ENCODE data around the gene TMIE. TPM values are rescaled to one million over a fixed set of nuclear protein-coding genes. Genes with fewer than 3 reads are reported as not detected.

The TMIE gene
- total and polyA plus RNA-seq, 10 of the 15 experiments (the other 5 are each of a cell fraction or from before 2014, with no cell fraction given): not detected

DNA sequence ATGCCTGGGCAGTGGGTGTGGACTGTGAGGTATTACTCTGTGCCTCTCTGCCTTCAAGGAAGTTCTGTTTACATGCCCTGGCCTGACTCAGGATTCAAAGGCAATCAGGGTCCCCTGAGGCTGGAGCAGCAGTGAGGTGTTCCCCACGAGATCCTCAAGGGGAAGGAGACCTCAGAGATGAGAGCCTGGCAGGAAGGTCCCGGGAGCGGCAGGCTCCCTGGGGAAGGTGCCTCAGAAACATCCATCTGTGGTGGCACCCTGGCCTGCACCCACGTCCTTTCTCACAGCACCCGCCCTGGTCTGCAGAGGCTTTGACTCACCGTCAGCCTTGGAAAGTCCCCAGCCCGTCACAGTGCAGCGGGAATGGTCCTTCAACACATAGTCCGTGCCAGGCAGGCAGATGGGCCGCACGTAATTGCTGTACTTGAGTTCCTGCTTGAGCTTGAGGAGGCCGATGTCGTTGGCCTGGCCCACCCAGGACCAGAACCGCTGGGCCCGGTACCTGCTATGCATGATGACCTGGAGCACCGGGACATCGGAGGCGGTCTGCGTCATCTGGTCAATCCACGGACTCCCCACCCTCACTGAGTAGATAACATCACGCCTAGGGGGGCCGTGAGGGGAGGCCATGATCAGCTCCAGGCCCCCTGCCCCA lies 12.8 kb downstream of the TMIE start (continued):
- peak; percentile 35 for TF ChIP-seq SP1 (IDR thresholded peaks at IDR 0.05; ENCODE audit: low read depth, low read length)
- no peak for TF ChIP-seq NRF1 (conservative IDR thresholded peaks at IDR 0.05; ENCODE audit: low read depth, low read length)
- TF ChIP-seq, protein P1, sequence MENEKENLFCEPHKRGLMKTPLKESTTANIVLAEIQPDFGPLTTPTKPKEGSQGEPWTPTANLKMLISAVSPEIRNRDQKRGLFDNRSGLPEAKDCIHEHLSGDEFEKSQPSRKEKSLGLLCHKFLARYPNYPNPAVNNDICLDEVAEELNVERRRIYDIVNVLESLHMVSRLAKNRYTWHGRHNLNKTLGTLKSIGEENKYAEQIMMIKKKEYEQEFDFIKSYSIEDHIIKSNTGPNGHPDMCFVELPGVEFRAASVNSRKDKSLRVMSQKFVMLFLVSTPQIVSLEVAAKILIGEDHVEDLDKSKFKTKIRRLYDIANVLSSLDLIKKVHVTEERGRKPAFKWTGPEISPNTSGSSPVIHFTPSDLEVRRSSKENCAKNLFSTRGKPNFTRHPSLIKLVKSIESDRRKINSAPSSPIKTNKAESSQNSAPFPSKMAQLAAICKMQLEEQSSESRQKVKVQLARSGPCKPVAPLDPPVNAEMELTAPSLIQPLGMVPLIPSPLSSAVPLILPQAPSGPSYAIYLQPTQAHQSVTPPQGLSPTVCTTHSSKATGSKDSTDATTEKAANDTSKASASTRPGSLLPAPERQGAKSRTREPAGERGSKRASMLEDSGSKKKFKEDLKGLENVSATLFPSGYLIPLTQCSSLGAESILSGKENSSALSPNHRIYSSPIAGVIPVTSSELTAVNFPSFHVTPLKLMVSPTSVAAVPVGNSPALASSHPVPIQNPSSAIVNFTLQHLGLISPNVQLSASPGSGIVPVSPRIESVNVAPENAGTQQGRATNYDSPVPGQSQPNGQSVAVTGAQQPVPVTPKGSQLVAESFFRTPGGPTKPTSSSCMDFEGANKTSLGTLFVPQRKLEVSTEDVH (IDR thresholded peaks at IDR 0.05; ENCODE audit: low read depth, partially characterized antibody): no peak
- TF ChIP-seq MEF2A (IDR thresholded peaks at IDR 0.05; ENCODE audit: insufficient read depth, low read depth, low read length): no peak
- 0 out of 2 replicates have a peak, but pooled peaks have one; percentile 32 for TF ChIP-seq TCF3 (IDR thresholded peaks at IDR 0.05; ENCODE audit: borderline replicate concordance, insufficient read depth, low read depth, low read length)
- no peak for TF ChIP-seq YY1 (IDR thresholded peaks at IDR 0.05; ENCODE audit: low read depth, low read length)
- TF ChIP-seq, protein P2, sequence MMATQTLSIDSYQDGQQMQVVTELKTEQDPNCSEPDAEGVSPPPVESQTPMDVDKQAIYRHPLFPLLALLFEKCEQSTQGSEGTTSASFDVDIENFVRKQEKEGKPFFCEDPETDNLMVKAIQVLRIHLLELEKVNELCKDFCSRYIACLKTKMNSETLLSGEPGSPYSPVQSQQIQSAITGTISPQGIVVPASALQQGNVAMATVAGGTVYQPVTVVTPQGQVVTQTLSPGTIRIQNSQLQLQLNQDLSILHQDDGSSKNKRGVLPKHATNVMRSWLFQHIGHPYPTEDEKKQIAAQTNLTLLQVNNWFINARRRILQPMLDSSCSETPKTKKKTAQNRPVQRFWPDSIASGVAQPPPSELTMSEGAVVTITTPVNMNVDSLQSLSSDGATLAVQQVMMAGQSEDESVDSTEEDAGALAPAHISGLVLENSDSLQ (IDR thresholded peaks at IDR 0.05): no peak
- TF ChIP-seq NR2C1 (IDR thresholded peaks at IDR 0.05): no peak
- peak; percentile 38; the same call in 1 of the 2 replicates for TF ChIP-seq POLR2A (IDR thresholded peaks at IDR 0.05; ENCODE audit: low read depth, low read length)
- TF ChIP-seq ZNF384 (IDR thresholded peaks at IDR 0.05; ENCODE audit: borderline replicate concordance, low read depth, low read length): no peak
- TF ChIP-seq BRCA1 (IDR thresholded peaks at IDR 0.05; ENCODE audit: low read depth, low read length): no peak
- TF ChIP-seq PML (IDR thresholded peaks at IDR 0.05; ENCODE audit: low read length): no peak
- TF ChIP-seq POU2F2 (IDR thresholded peaks at IDR 0.05; ENCODE audit: borderline replicate concordance, low read depth, low read length): no peak
- TF ChIP-seq SREBF1 (IDR thresholded peaks at IDR 0.05; ENCODE audit: low read length): no peak
- TF ChIP-seq, protein P3, sequence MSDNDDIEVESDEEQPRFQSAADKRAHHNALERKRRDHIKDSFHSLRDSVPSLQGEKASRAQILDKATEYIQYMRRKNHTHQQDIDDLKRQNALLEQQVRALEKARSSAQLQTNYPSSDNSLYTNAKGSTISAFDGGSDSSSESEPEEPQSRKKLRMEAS (IDR thresholded peaks at IDR 0.05; ENCODE audit: low read depth, low read length): no peak
- TF ChIP-seq, protein P4, sequence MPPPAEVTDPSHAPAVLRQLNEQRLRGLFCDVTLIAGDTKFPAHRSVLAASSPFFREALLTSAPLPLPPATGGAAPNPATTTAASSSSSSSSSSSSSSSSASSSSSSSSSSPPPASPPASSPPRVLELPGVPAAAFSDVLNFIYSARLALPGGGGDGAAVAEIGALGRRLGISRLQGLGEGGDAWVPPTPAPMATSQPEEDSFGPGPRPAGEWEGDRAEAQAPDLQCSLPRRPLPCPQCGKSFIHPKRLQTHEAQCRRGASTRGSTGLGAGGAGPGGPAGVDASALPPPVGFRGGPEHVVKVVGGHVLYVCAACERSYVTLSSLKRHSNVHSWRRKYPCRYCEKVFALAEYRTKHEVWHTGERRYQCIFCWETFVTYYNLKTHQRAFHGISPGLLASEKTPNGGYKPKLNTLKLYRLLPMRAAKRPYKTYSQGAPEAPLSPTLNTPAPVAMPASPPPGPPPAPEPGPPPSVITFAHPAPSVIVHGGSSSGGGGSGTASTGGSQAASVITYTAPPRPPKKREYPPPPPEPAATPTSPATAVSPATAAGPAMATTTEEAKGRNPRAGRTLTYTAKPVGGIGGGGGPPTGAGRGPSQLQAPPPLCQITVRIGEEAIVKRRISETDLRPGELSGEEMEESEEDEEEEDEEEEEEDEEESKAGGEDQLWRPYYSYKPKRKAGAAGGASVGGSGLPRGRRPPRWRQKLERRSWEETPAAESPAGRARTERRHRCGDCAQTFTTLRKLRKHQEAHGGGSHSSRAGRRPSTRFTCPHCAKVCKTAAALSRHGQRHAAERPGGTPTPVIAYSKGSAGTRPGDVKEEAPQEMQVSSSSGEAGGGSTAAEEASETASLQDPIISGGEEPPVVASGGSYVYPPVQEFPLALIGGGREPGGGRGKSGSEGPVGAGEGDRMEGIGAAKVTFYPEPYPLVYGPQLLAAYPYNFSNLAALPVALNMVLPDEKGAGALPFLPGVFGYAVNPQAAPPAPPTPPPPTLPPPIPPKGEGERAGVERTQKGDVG (CRISPR knock-in tag; IDR thresholded peaks at IDR 0.05): no peak
- TF ChIP-seq TCF12 (IDR thresholded peaks at IDR 0.05; ENCODE audit: low read depth, low read length): 0 out of 2 replicates have a peak, but pooled peaks have one; percentile 40
- no peak for TF ChIP-seq ESRRA (IDR thresholded peaks at IDR 0.05; ENCODE audit: low read length)
- TF ChIP-seq KLF5 (IDR thresholded peaks at IDR 0.05; ENCODE audit: partially characterized antibody): no peak
- TF ChIP-seq KAT2A (conservative IDR thresholded peaks at IDR 0.05; ENCODE audit: control insufficient read depth, low read depth, low read length): no peak
- TF ChIP-seq HDGF (IDR thresholded peaks at IDR 0.05): peak; percentile 78; the same call in 1 of the 2 replicates

Measured in GM12878 (cell line).